ENCODE results near the gene GPAT3. TPM values are rescaled to one million over a fixed set of nuclear protein-coding genes. Genes with fewer than 3 reads are reported as not detected.

The GPAT3 gene
- total and polyA plus RNA-seq, 2 of the 8 experiments (the other 6 are each of a cell fraction or from before 2014, with no cell fraction given), result 0.23 to 2.0 TPM

GRCh38 chr4:83609365-83609764 is 73.5 kb downstream of the GPAT3 start:
- Histone ChIP-seq H4K8ac (ENCODE audit: extremely low read depth, insufficient read depth, low read length) (no peak overlapping the region), H3K27ac (ENCODE audit: low read depth, low read length) (no peak overlapping the region), H4K5ac (ENCODE audit: insufficient read length, low read depth, low read length) (no peak overlapping the region), H3K14ac (ENCODE audit: insufficient read length) (no peak overlapping the region), H3K4ac (replicated peaks; ENCODE audit: insufficient read length, low read depth, low read length) (no peak overlapping the region), H3K36me3 (ENCODE audit: control insufficient read depth in 2 of 4, insufficient read depth in 4 of 4, low read length in 3 of 4) (no peaks in the 10 kb centered on the region), H3K23ac (ENCODE audit: insufficient read length) (no peak overlapping the region), H3K18ac (ENCODE audit: extremely low read depth, low read length) (no peak overlapping the region), H3K56ac (replicated peaks; ENCODE audit: insufficient read length, low read depth, low read length) (no peak overlapping the region), H2BK20ac (ENCODE audit: low read length) (no peak overlapping the region), H2BK5ac (ENCODE audit: low read depth, low read length) (no peak overlapping the region), H3K4me1 (replicated peaks in 1 of 4; ENCODE audit: control insufficient read depth in 3 of 4, insufficient read depth in 4 of 4, low read length in 3 of 4) (no peaks in the 10 kb centered on the region), H3K9me3 (ENCODE audit: insufficient read depth in 2 of 2, low read depth in 1 of 2, low read length in 1 of 2) (peaks cover 4% of the 10 kb centered on the region in 2 experiments; a peak in 2 of 4 replicates), H3K4me2 (ENCODE audit: insufficient read depth in 1 of 2, low read depth in 2 of 2, low read length in 2 of 2) (no peak overlapping the region), H4K20me1 (replicated peaks in 1 of 2; ENCODE audit: control insufficient read depth in 1 of 2, insufficient read depth in 2 of 2, low read length in 2 of 2) (no peaks in the 10 kb centered on the region), H3K23me2 (ENCODE audit: low read depth, low read length) (no peaks in the 10 kb centered on the region), H2BK120ac (replicated peaks; ENCODE audit: low read depth, low read length) (no peak overlapping the region), H3K9ac (replicated peaks in 1 of 4; ENCODE audit: extremely low read depth in 1 of 4, low read depth in 3 of 4, low read length in 3 of 4) (no peak overlapping the region), H3K4me3 (ENCODE audit: extremely low read depth in 1 of 4, insufficient read depth in 2 of 4, low read depth in 3 of 4, low read length in 4 of 4) (no peak overlapping the region), H2BK15ac (ENCODE audit: low read length) (no peak overlapping the region), H2BK12ac (ENCODE audit: low read depth, low read length) (no peak overlapping the region), H2AFZ (ENCODE audit: low read length) (no peak overlapping the region), H3K79me2 (ENCODE audit: control insufficient read depth in 1 of 2, insufficient read depth in 2 of 2, low read length in 2 of 2) (no peaks in the 10 kb centered on the region), H2AK5ac (ENCODE audit: low read depth, low read length) (no peak overlapping the region), H3K79me1 (ENCODE audit: low read depth, low read length) (no peaks in the 10 kb centered on the region), H3K27me3 (replicated peaks in 1 of 4; ENCODE audit: control insufficient read depth in 3 of 4, extremely low read depth in 1 of 4, insufficient read depth in 3 of 4, low read length in 3 of 4) (no peaks in the 10 kb centered on the region), H4K91ac (replicated peaks; ENCODE audit: insufficient read length, low read length) (no peak overlapping the region)
- TF ChIP-seq, protein P1, sequence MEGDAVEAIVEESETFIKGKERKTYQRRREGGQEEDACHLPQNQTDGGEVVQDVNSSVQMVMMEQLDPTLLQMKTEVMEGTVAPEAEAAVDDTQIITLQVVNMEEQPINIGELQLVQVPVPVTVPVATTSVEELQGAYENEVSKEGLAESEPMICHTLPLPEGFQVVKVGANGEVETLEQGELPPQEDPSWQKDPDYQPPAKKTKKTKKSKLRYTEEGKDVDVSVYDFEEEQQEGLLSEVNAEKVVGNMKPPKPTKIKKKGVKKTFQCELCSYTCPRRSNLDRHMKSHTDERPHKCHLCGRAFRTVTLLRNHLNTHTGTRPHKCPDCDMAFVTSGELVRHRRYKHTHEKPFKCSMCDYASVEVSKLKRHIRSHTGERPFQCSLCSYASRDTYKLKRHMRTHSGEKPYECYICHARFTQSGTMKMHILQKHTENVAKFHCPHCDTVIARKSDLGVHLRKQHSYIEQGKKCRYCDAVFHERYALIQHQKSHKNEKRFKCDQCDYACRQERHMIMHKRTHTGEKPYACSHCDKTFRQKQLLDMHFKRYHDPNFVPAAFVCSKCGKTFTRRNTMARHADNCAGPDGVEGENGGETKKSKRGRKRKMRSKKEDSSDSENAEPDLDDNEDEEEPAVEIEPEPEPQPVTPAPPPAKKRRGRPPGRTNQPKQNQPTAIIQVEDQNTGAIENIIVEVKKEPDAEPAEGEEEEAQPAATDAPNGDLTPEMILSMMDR (IDR thresholded peaks at IDR 0.05; ENCODE audit: control extremely low read depth in 1 of 3, insufficient read depth in 1 of 3, low read depth in 1 of 3, low read length in 3 of 3), result no peak
- TF ChIP-seq GABPA (IDR thresholded peaks at IDR 0.05; ENCODE audit: borderline replicate concordance, insufficient read depth, low read length) (no peak), CREB1 (IDR thresholded peaks at IDR 0.05) (no peak), EGR1 (IDR thresholded peaks at IDR 0.05; ENCODE audit: borderline replicate concordance, low read depth, low read length) (no peak), TAF7 (optimal IDR thresholded peaks at IDR 0.05; ENCODE audit: borderline replicate concordance, low read depth, low read length) (no peak), RNF2 (IDR thresholded peaks at IDR 0.05; ENCODE audit: borderline replicate concordance, low read depth, low read length, missing control alignments, poor library complexity, severe bottlenecking) (no peak), RAD21 (IDR thresholded peaks at IDR 0.05 in 1 of 2, conservative IDR thresholded peaks at IDR 0.05 in 1 of 2; ENCODE audit: low read depth in 2 of 2, low read length in 2 of 2) (no peak), ZNF274 (IDR thresholded peaks at IDR 0.05; ENCODE audit: borderline replicate concordance, extremely low read depth, low read length) (no peak), HDAC6 (IDR thresholded peaks at IDR 0.05; ENCODE audit: low read depth, low read length) (no peak), SP4 (IDR thresholded peaks at IDR 0.05; ENCODE audit: low read length) (no peak), EZH2 (IDR thresholded peaks at IDR 0.05; ENCODE audit: low read depth, low read length, severe bottlenecking) (no peak), KDM5A (IDR thresholded peaks at IDR 0.05; ENCODE audit: low read length) (no peak)
- ChIA-PET POLR2A (ENCODE audit: partially characterized antibody) (no interaction called here), CTCF (ENCODE audit: partially characterized antibody) (interaction anchor here (0.6 kb wide), 1 partner anchor 1559 kb away, joined by 3 read pairs; no protein-coding TSS in a partner anchor)
- no peak for FAIRE-seq
- DNase-seq (ENCODE audit: low read depth in 1 of 2, low spot score in 2 of 2), result no peak

Measured in H1 (cell line).